HG03442 (cell line): ENCODE data around the gene RAB27B.

Experiments used
- ATAC-seq: cut with Tn5 transposase; IDR thresholded peaks from one replicate; pipeline ENCODE4 v1.9.1; 2021; ENCODE audit warnings: mild to moderate bottlenecking, moderate library complexity; ENCODE audit not compliant: unreplicated experiment

RAB27B gene

DNA sequence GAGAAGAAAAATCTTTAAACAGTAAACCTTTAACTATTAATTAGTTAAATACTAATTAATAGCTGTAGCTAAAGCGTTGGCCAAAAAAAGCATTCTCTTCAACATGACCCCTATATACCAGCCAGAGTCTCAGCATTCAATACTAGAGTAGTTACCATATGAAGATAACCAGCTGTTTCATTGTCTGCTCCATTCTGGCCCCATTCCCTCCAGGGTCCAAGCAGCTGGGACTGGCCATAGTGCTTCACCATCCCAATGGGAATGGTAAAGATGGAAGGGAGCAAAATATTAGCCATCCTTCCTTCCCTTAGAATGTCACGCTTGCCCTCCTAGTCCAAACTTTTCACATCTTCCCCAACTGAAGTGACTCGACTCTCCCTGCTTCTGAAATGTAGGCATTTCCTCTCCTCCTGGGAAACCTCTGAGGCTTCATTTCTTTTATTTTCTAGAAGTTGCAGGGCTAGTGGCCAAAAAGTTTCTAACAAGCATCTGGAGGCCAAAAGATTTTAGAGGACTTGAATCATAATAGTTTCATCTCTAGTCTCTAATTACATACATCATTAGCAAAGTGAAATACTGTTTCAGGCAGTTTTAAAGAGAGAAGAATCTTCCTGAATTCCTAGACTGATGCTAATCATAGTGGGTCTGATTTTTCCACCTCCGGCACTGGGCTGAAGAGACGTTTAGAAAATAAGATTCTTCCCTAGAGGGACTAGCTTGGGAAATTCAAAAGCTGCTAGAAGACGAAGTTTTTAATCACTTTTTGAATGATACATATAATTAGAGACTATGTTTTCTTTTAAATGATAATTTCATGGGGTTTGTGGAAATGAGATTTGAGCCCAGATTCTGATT is 78.3 kb downstream of the RAB27B start:
- ATAC-seq = no peak

GRCh38 chr18:54909538-54909937 is 81.3 kb downstream of the RAB27B start:
- ATAC-seq = no peak

- no peak for ATAC-seq
Measured at GRCh38 chr18:54910161-54910919, 82.1 kb downstream of the RAB27B start.

DNA sequence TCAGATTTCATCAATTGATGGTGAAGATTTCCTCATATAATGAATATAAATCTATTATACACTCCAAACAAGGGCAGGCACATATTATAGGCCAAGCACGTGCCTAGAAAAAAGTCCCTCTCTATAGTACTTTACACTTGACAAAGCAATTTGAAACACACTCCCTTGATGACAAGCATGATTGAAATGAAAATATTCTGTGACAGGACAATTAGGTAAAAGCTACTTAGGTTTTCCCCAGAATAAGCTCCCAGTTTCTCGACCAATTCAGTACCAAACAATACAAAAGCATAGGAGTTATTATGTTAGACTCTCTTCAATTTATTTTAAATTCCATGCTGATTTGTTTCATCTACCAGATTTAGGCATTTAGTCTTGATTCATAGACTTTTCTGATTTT is 83.3 kb downstream of the RAB27B start:
- no peak for ATAC-seq

DNA sequence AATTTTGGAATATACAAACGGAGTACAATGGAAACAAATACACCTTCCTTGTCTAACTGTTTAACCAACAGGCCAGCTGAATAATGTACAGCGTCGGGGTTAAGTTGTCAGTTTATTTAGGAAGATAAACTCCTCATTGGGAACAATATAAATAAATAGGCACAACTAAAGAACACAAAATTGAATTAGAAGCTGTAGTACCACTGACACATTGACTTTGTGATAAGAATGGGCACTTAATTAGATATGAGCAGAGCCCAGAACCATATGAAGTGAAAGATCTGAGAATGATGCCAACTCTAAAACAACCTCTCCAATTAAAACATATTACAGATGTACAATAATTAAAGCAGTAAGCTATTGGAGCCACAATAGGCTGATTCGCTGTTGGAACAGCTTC is 86.5 kb downstream of the RAB27B start:
- ATAC-seq = no peak

DNA sequence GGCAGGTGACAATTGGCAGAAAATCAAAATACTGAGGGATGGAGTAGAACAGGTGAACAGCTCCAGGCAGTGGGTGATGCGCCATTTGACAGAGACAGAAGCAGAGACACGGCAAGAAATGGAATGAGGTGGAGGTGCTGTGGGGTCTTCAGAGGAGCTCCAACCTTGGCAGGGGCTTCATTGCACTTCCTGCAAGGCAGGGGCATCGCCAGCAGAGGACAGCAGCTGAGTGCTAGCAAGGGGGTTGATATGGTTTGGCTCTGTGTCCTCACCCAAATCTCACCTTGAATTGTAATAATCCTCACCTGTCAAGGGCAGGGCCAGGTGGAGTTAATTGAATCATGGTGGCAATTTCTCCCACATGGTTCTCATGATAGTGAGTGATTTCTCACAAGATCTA is 88.2 kb downstream of the RAB27B start:
- no peak for ATAC-seq

GRCh38 chr18:54918060-54918459 is 89.8 kb downstream of the RAB27B start:
- ATAC-seq = no peak

DNA sequence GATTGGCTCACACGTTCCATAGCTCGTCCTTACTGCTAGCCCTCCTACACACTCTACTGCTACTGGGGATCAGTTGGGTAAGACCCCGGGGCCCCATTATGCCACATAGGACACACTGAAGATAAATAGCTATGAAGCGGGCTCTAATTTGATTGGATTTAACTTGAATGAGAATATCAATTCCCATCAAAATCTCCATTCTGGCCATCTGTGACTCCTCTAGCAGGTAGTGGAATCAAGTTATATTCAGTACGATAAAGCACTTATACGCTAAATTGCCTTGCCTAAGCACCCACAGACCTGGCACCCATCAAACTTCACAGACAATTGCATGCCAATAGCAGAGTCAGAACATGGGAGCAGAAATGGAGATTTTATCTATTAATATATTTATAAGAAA is 91.1 kb downstream of the RAB27B start:
- ATAC-seq = no peak

- no peak for ATAC-seq
Measured at GRCh38 chr18:54923339-54923956, 95.2 kb downstream of the RAB27B start.

DNA sequence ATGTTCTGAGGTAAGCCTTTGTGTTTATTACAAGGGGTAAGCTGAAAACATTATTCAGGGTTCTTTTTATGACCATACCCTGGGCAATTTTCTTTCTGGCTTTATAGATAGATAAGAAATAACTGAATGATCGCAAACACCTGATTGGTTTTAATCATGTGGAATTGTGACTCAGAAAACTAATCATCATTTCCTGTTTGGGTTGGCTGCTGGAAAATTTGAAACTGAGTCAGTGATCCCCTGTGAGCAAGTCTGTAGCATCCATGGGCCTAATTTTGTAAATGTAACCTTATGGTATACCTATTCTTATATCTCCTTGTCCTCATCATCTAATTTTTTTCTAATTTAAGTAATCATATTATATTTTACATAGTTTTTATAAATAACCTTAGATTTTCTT is 96.7 kb downstream of the RAB27B start:
- no peak for ATAC-seq

GRCh38 chr18:54926593-54927325 is 98.5 kb downstream of the RAB27B start:
- no peak for ATAC-seq

- ATAC-seq = no peak
Measured at GRCh38 chr18:54928236-54928635, 100.0 kb downstream of the RAB27B start.

GRCh38 chr18:54931152-54931551 is 102.9 kb downstream of the RAB27B start:
- ATAC-seq = no peak

DNA sequence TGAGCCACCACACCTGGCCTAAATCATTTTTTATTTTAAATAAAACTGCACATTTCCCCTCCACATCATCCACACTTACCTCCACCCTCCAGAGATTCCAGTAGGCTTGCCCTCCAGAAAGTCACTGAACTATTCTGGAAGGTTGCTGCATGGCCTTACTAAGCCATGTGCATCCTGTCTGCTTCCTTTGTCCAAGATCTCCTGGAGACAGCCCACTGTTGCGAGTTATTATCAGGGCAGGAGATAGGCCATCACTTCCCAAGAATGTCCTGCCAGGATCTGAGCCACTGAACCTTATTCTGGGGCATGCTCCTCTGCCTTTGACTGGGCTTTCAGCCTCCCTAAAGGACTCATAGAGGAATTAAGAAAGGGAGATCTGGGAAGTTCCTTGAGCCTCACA is 104.2 kb downstream of the RAB27B start:
- ATAC-seq = no peak

DNA sequence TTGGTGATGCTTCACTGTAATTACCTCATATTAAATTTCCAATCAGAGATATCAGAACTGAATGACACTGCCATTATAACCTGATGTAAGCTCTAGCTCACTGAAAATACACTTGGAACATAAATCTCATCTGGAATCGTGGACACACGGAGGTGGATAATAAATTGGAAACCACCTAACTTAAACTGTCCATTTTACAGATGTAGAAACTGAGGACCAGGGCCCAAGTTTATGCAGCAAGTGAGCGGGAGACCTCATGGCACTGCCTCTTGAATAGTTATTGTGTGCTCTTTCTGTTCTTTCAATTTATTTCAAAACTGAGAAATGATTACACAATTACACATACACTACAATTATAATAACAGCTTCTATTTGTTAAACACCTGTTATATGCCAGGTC is 110.2 kb downstream of the RAB27B start:
- ATAC-seq = no peak

GRCh38 chr18:54939361-54939917 is 111.2 kb downstream of the RAB27B start:
- ATAC-seq = no peak

DNA sequence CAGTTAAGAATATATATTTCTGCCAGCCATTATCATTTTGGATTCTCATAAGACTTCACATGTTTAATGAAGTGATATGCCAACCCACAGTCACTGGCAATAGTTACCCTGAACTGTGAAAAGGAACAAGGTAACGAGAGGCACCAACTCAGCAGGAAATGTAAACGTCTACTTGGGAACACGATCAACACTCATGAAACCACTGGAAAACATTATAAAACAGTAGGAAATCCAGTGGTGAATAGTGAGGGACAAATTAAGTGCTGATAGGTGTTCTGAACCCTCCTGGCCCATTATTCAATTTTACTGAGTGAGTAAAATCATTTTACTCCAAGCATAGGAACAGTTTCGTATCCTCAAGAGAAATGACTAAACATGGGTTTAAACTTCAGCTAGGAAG is 113.9 kb downstream of the RAB27B start:
- no peak for ATAC-seq

DNA sequence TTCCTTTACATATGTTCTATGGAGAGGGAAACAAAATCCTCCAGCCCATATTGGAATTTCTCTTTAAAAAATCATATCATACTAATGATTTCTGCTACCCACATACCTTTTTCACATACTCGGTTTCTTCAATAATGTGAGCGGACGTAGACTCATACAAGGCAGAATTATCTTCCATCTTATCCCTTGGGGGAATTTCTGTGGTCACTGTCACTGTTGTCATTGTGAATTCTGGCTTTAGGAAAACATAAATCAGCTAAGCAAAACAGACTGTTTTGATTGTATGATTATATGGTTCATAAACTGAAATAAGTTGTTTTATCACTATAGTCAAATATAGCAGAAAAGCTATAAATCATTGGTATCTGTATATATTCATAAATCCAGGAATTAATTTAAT is 114.3 kb downstream of the RAB27B start:
- no peak for ATAC-seq
